Cardiac muscle cell (in vitro differentiated cells and primary cell): Measurements from ENCODE around the gene FHL3. TPM values are rescaled to one million over a fixed set of nuclear protein-coding genes. Genes with fewer than 3 reads are reported as not detected.

Source experiments
- DNase-seq, 2 donors: peaks; one replicate each; pipeline versions ENCODE4 v3.0.0 to v3.0.0-alpha.2; 2010 to 2017; ENCODE audit warnings: low read depth in 1 of 2, low spot score in 1 of 2
- H3K27ac ChIP-seq: fragments of 200-600 bp; sonication (generic); 2 replicates; pipeline ENCODE4 v1.5.1; 2016
- H3K27me3 ChIP-seq: fragments of 200-600 bp; sonication (generic); 2 replicates; pipeline ENCODE4 v1.6.0; 2016; ENCODE audit warnings: control low read depth
- H3K36me3 ChIP-seq: fragments of 200-600 bp; sonication (generic); 2 replicates; pipeline ENCODE4 v1.5.1; 2016; ENCODE audit warnings: control low read depth
- H3K4me1 ChIP-seq: fragments of 200-600 bp; sonication (generic); 2 replicates; pipeline ENCODE4 v1.8.1; 2017; ENCODE audit warnings: low read depth, mild to moderate bottlenecking, mixed run types
- H3K4me3 ChIP-seq: fragments of 200-600 bp; sonication (generic); 2 replicates; pipeline ENCODE4 v1.5.1; 2016; ENCODE audit warnings: mild to moderate bottlenecking
- H3K9me3 ChIP-seq: fragments of 200-600 bp; sonication (generic); 2 replicates; pipeline ENCODE4 v1.5.1; 2017; ENCODE audit warnings: low read depth, mild to moderate bottlenecking, control low read depth
- CTCF ChIP-seq: IDR thresholded peaks from 2 replicates; pipeline ENCODE4 v1.5.1; 2012; ENCODE audit warnings: low read depth, mild to moderate bottlenecking, low read length
- polyA plus RNA-seq: library from polyadenylated mRNA; unstranded; fragments of >200 nt; fragmentation: Nextera tagmentation; extraction: Ambion mirVana; gene quantifications from 2 replicates; pipeline ENCODE4 v1.2.1, GENCODE V29; 2016
- total RNA-seq: library from RNA; depleted of rRNA; stranded (reverse); fragments of >200 nt; gene quantifications from 2 replicates; pipeline ENCODE4 v1.2.3, GENCODE V29; 2016

The FHL3 gene
- total and polyA plus RNA-seq, 2 experiments from 2014 or later = 33.0 to 47.4 TPM

GRCh38 chr1:38044221-38045215 lies 39.2 kb upstream of the FHL3 start:
- H3K4me1 ChIP-seq = no peaks in the 10 kb centered on the region
- no peak overlapping the region for H3K27ac ChIP-seq
- no peaks in the 10 kb centered on the region for H3K9me3 ChIP-seq
- peaks cover 76% of the 10 kb centered on the region for H3K27me3 ChIP-seq
- DNase-seq = no peak
- H3K36me3 ChIP-seq = no peaks in the 10 kb centered on the region
- no peak for TF ChIP-seq CTCF
- H3K4me3 ChIP-seq = no peak overlapping the region

- TF ChIP-seq CTCF = no peak
- H3K27me3 ChIP-seq = peaks cover 65% of the 10 kb centered on the region
- no peaks in the 10 kb centered on the region for H3K9me3 ChIP-seq
- no peaks in the 10 kb centered on the region for H3K36me3 ChIP-seq
- H3K4me3 ChIP-seq = no peak overlapping the region
- no peak overlapping the region for H3K27ac ChIP-seq
- H3K4me1 ChIP-seq = no peaks in the 10 kb centered on the region
- no peak for DNase-seq
These were observed 37.9 kb upstream of the FHL3 start for GRCh38 chr1:38043036-38043747.

- Histone ChIP-seq H3K36me3 (no peaks in the 10 kb centered on the region), H3K27ac (no peak overlapping the region), H3K4me1 (no peaks in the 10 kb centered on the region), H3K9me3 (no peaks in the 10 kb centered on the region), H3K27me3 (peaks cover 55% of the 10 kb centered on the region), H3K4me3 (no peak overlapping the region)
- no peak for DNase-seq
- no peak for TF ChIP-seq CTCF
These were observed 36.9 kb upstream of the FHL3 start for GRCh38 chr1:38041936-38042834.

GRCh38 chr1:38039331-38040088 lies 34.2 kb upstream of the FHL3 start:
- Histone ChIP-seq H3K4me1 (no peaks in the 10 kb centered on the region), H3K27ac (no peak overlapping the region), H3K27me3 (peaks cover 31% of the 10 kb centered on the region), H3K9me3 (no peaks in the 10 kb centered on the region), H3K4me3 (no peak overlapping the region), H3K36me3 (no peaks in the 10 kb centered on the region)
- no peak for DNase-seq
- no peak for TF ChIP-seq CTCF
